Measurements from ENCODE around the gene OR2T3.
"Not testable (repeated sequence)": the region's sequence is repeated elsewhere in the genome, so short reads cannot be mapped to it uniquely, and the experiment has no call there.

- TF ChIP-seq, protein P1, sequence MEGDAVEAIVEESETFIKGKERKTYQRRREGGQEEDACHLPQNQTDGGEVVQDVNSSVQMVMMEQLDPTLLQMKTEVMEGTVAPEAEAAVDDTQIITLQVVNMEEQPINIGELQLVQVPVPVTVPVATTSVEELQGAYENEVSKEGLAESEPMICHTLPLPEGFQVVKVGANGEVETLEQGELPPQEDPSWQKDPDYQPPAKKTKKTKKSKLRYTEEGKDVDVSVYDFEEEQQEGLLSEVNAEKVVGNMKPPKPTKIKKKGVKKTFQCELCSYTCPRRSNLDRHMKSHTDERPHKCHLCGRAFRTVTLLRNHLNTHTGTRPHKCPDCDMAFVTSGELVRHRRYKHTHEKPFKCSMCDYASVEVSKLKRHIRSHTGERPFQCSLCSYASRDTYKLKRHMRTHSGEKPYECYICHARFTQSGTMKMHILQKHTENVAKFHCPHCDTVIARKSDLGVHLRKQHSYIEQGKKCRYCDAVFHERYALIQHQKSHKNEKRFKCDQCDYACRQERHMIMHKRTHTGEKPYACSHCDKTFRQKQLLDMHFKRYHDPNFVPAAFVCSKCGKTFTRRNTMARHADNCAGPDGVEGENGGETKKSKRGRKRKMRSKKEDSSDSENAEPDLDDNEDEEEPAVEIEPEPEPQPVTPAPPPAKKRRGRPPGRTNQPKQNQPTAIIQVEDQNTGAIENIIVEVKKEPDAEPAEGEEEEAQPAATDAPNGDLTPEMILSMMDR (IDR thresholded peaks at IDR 0.05; ENCODE audit: poor library complexity, severe bottlenecking) = not testable (repeated sequence)
- not testable (repeated sequence) for TF ChIP-seq POLR2AphosphoS5 (IDR thresholded peaks at IDR 0.05); EP300 (conservative IDR thresholded peaks at IDR 0.05; ENCODE audit: poor library complexity, severe bottlenecking); RAD21 (conservative IDR thresholded peaks at IDR 0.05)
These were observed 45.5 kb upstream of the OR2T3 start for GRCh38 chr1:248427526-248428191.

Data from neural cell (in vitro differentiated cells).